ENCODE data around the gene ANO10.

GRCh38 chr3:43559961-43560360, 61.9 kb downstream of the ANO10 start:
- peak in 1 of 12 donors; percentile 4 for TF ChIP-seq CTCF (IDR thresholded peaks at IDR 0.05)
- no peak for TF ChIP-seq POLR2A (IDR thresholded peaks at IDR 0.05)

Data from heart left ventricle (tissue), 13 donors.